GM18907 (cell line): ENCODE results near the gene SYT6.

Source experiments
- ATAC-seq: cut with Tn5 transposase; IDR thresholded peaks from one replicate; pipeline ENCODE4 v1.9.1; 2021; ENCODE audit warnings: mild to moderate bottlenecking, moderate library complexity; ENCODE audit not compliant: unreplicated experiment

SYT6 gene

GRCh38 chr1:114094675-114095074 is 59.0 kb downstream of the SYT6 start:
- ATAC-seq, result no peak

GRCh38 chr1:114094363-114094634 is 59.4 kb downstream of the SYT6 start:
- ATAC-seq, result no peak

GRCh38 chr1:114093624-114094362 is 59.9 kb downstream of the SYT6 start:
- ATAC-seq, result no peak

GRCh38 chr1:114092186-114093062 is 61.2 kb downstream of the SYT6 start:
- ATAC-seq, result no peak

GRCh38 chr1:114091711-114092110 is 62.0 kb downstream of the SYT6 start:
- ATAC-seq, result no peak

GRCh38 chr1:114090738-114091505 is 62.7 kb downstream of the SYT6 start:
- no peak for ATAC-seq

- ATAC-seq, result no peak
These were observed 64.0 kb downstream of the SYT6 start for GRCh38 chr1:114089502-114090138.

- no peak for ATAC-seq
These were observed 65.0 kb downstream of the SYT6 start for GRCh38 chr1:114088392-114089299.

GRCh38 chr1:114087495-114087894 is 66.2 kb downstream of the SYT6 start:
- ATAC-seq, result no peak

GRCh38 chr1:114086601-114087368 is 66.9 kb downstream of the SYT6 start:
- ATAC-seq, result no peak

GRCh38 chr1:114082867-114083585 is 70.6 kb downstream of the SYT6 start:
- no peak for ATAC-seq

- no peak for ATAC-seq
These were observed 71.4 kb downstream of the SYT6 start for GRCh38 chr1:114082304-114082630.

- ATAC-seq, result no peak
These were observed 72.0 kb downstream of the SYT6 start for GRCh38 chr1:114081437-114082303.

- ATAC-seq, result no peak
These were observed 72.9 kb downstream of the SYT6 start for GRCh38 chr1:114080511-114081436.

GRCh38 chr1:114079596-114080190 is 74.0 kb downstream of the SYT6 start:
- no peak for ATAC-seq

- ATAC-seq, result no peak
These were observed 75.6 kb downstream of the SYT6 start for GRCh38 chr1:114078116-114078515.
